A673 (cell line): ENCODE results near the gene DIP2C.

ENCODE experiments used
- CTCF ChIP-seq: fragments of 300-800, 200-600 bp; sonication (generic); conservative IDR thresholded peaks from 2 replicates; pipeline ENCODE4 v1.5.1; 2017; ENCODE audit warnings: low read depth, mild to moderate bottlenecking, antibody characterized with exemption, low read length, moderate library complexity, mixed read lengths
- EZH2 ChIP-seq: fragments of 200-600 bp; sonication (generic); IDR thresholded peaks from 2 replicates; pipeline ENCODE4 v1.6.1; 2017; ENCODE audit warnings: borderline replicate concordance, low read depth, mild to moderate bottlenecking, mixed read lengths, antibody characterized with exemption, low read length; ENCODE audit not compliant: poor library complexity, severe bottlenecking

DNA sequence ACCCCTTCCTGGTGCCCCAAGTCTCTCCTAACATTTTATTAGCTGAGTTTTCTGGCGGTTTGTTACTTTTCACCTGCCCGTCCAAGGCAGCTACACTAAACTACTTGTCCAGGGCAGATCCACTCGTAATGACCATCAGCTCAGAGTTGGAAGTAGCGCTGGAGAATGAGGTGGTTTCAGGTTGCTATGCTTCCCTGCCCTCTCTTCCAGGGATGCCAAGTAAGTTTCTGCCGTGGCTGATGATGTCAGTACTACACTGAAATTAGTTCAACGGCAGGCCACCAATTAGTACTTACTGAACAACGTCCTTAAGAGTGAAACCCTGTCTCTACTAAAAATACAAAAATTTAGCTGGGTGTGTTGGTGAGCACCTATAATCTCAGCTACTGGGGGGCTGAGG, 55.2 kb downstream of the DIP2C start:
- TF ChIP-seq CTCF: no peak
- TF ChIP-seq EZH2: no peak
